Measurements from ENCODE around the gene CCDC142. TPM values are rescaled to one million over a fixed set of nuclear protein-coding genes. Genes with fewer than 3 reads are reported as not detected.

The CCDC142 gene
- total RNA-seq, 4 donors from 2014 or later = 6.5 to 24.6 (median 14.5) TPM

DNA sequence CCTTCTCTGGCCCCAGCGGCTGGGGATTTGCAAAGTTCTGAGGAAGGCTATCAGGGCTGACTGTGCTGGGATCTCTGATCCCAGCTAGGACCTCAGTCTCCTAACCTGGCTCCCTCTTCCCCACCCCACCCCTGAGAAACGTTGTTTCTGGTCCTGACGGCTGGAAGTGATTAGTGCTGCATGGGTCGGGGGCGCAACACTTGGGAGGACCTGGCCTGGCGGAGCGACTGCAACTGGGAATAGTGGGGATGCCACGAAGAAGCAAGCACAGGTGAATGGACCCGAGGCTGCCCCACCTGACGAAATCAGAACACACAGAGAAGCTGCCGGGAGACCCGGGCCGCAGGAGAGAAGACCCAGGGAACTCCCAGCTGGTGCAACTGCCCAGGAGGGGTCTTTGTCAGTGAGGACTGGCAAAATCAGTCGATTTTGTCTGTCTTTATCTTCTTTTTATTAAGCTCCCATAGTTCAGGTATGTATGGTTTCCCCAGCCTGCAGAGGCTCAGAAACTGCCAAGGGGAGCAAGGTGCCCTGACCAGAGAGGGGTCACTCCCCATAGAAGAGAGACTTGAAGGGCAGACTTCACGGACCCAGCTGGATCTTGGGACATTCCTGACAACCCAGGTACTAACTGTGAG is 17.3 kb upstream of the CCDC142 start:
- intact Hi-C loops (cut with DNase I) = no loop called here
- Histone ChIP-seq H3K27me3 (peaks cover 7 to 75% (median 20%) of the 10 kb centered on the region in 4 donors), H3K36me3 (peaks cover 0 to 9% (median 0%) of the 10 kb centered on the region in 3 donors), H3K4me1 (peaks cover 32 to 62% (median 37%) of the 10 kb centered on the region in 3 donors), H3K9me3 (no peaks in the 10 kb centered on the region), H3K4me3 (no peak overlapping the region), H3K27ac (no peak overlapping the region)
- DNase-seq = no peak
- TF ChIP-seq, protein P1, sequence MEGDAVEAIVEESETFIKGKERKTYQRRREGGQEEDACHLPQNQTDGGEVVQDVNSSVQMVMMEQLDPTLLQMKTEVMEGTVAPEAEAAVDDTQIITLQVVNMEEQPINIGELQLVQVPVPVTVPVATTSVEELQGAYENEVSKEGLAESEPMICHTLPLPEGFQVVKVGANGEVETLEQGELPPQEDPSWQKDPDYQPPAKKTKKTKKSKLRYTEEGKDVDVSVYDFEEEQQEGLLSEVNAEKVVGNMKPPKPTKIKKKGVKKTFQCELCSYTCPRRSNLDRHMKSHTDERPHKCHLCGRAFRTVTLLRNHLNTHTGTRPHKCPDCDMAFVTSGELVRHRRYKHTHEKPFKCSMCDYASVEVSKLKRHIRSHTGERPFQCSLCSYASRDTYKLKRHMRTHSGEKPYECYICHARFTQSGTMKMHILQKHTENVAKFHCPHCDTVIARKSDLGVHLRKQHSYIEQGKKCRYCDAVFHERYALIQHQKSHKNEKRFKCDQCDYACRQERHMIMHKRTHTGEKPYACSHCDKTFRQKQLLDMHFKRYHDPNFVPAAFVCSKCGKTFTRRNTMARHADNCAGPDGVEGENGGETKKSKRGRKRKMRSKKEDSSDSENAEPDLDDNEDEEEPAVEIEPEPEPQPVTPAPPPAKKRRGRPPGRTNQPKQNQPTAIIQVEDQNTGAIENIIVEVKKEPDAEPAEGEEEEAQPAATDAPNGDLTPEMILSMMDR (IDR thresholded peaks at IDR 0.05) = no peak
- no peak for TF ChIP-seq POLR2A (IDR thresholded peaks at IDR 0.05)
- WGBS, 2 donors = 43 to 59% methylated on average over 7 to 9 of the region's 15 CpGs

DNA sequence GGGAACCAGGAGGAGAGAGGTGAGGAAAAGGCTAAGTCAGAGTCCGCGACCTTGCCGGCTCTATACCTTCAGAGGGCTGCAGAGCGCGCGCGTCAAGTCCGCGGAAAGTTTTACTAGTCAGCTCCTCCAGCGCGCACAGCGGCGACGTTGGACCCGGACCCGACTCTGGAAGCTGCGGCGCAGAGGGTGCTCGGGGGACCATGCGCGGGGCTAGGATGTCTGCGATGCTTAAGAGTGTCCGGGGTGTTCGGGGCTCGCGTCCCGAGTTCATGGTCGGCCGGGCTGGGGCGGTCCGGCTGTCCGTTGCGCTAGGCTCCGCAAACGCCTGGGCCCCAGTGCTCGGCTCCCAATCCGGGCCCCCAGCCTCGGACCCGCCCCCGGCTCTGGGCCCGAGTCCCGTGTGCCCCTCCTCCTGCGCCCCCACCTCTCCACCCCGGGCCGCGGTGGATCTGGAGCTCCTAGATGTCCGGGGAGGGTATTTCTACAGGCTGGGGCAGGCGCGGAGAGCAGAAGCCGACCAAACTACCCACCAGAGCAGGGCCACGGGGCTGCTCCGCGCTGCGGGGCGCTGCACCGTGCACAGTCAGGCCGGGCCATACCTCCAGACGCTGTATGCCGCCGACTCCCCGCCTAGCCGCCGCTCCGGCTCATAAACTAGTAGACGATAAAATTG is 16.6 kb upstream of the CCDC142 start, which contains the start of gene LBX2:
LBX2 (minus strand) TSS at position 337 of the 673 bp plus-strand sequence; CDS start at position 271, 66 bp downstream.
- Histone ChIP-seq H3K36me3 (peaks cover 0 to 4% (median 0%) of the 10 kb centered on the region in 3 donors), H3K4me1 (peaks cover 31 to 56% (median 37%) of the 10 kb centered on the region in 3 donors), H3K27me3 (peaks cover 7 to 75% (median 20%) of the 10 kb centered on the region in 4 donors), H3K4me3 (peak within 1 kb of the TSS; percentile 29 to 61 (median 50)), H3K27ac (peak within 1 kb of the TSS in 1 of 4 donors; percentile 15), H3K9me3 (no peaks in the 10 kb centered on the region)
- DNase-seq = no peak
- WGBS, 2 donors = 18 to 19% methylated on average over 11 to 25 of the region's 65 CpGs
- TF ChIP-seq POLR2A (IDR thresholded peaks at IDR 0.05) = no peak
- TF ChIP-seq, protein P1 (IDR thresholded peaks at IDR 0.05) = no peak
- intact Hi-C loops (cut with DNase I) = no loop called here

DNA sequence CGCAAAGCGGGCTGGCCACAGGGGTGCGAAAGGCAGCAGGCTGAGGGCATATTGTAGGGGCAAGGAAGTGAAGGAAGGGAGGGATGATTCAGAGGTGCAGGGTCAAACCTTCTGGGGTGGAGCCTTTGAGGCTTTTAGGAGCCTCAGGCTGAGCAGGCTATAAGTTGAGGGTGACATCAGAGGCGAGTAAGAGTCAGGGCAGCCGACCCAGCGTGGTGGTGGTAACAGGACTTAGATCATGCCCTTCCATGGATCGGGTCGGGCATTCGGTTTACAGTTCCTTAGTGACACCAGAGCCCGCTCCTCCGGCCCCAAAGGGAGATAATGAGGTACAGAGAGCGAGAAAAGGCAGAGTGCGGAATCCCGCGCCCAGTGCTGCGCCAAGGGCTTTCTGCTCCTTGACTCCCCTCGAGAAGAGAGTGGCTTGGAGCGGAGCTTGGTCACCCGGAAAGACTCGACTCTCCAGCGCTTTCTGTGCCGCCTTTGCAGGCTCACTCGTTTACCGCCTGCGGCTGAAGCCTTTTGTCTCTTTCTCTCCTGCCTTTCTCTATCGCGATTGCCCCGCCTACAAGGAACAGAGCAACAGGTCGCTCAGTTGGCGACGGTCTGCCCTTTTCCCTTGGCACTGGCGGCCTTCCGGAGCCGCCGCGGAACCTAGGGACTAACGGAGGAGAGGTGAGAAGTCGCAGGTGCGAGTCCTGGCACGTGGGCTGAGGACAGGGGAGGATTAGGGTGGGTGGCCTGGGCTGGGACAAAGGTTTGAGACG is 15.9 kb upstream of the CCDC142 start:
- DNase-seq = no peak
- peaks cover 0 to 8% (median 0%) of the 10 kb centered on the region in 3 donors for H3K36me3 ChIP-seq
- H3K27me3 ChIP-seq = peaks cover 7 to 73% (median 20%) of the 10 kb centered on the region in 4 donors
- TF ChIP-seq POLR2A (IDR thresholded peaks at IDR 0.05) = no peak
- TF ChIP-seq, protein P1 (IDR thresholded peaks at IDR 0.05) = no peak
- peak overlapping the region in 1 of 4 donors; percentile 15 for H3K27ac ChIP-seq
- WGBS, 2 donors = 1 to 3% methylated on average over 23 to 24 of the region's 41 CpGs
- intact Hi-C loops (cut with DNase I) = no loop called here
- no peaks in the 10 kb centered on the region for H3K9me3 ChIP-seq
- peak overlapping the region; percentile 29 to 61 (median 50) for H3K4me3 ChIP-seq
- peaks cover 31 to 49% (median 36%) of the 10 kb centered on the region in 3 donors for H3K4me1 ChIP-seq

DNA sequence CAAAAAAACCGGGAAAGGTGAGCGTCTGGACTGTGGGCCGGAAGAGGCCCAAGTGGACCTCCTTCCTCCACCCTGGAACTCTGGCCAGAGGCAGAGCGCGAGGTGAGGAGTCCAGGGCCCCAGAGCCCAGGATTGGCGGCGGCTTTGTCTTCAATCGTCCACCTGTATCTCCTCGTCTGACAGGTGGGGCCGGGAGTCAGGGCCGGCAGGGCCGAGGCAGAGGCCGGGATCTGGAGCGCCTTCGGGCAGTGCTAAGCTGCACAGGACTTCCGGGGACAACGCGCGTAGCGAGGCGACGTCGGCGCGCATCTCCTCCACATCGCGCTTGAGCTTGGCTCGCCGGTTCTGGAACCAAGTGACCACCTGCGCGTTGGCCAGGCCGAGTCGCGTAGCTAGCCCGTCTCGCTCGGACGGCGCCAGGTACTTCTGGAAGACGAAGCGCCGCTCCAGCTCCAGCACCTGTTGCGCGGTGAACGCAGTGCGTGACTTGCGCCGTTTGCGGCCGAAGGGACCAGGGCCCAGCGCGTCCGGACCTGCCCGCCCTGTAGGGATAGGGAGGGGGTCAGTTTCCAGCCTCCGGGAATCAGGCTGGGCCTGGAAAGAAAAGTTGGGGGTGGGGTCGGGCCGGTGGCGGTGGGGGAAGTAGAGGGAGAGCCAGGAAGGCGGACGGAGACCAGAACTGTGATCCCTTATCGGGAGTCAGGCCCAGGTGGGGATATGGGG is 15.1 kb upstream of the CCDC142 start:
- peak overlapping the region; percentile 29 to 61 (median 50) for H3K4me3 ChIP-seq
- H3K9me3 ChIP-seq = no peaks in the 10 kb centered on the region
- peaks cover 7 to 65% (median 20%) of the 10 kb centered on the region in 4 donors for H3K27me3 ChIP-seq
- H3K36me3 ChIP-seq = peaks cover 0 to 16% (median 2%) of the 10 kb centered on the region in 3 donors
- no peak for DNase-seq
- intact Hi-C loops (cut with DNase I) = no loop called here
- H3K4me1 ChIP-seq = peaks cover 31 to 41% (median 31%) of the 10 kb centered on the region in 3 donors
- peak overlapping the region in 1 of 4 donors; percentile 1 for H3K27ac ChIP-seq
- TF ChIP-seq POLR2A (IDR thresholded peaks at IDR 0.05) = no peak
- TF ChIP-seq, protein P1 (IDR thresholded peaks at IDR 0.05) = no peak
- WGBS, 2 donors = 2 to 6% methylated on average over 7 of the region's 61 CpGs
